ENCODE measurements around the gene LRFN2. TPM values are rescaled to one million over a fixed set of nuclear protein-coding genes. Genes with fewer than 3 reads are reported as not detected.
A peak's percentile ranks its signal among the peaks of the same experiment; 100 is the strongest.

LRFN2 gene
- total RNA-seq, 1 donor from 2014 or later, result 0.35 TPM

DNA sequence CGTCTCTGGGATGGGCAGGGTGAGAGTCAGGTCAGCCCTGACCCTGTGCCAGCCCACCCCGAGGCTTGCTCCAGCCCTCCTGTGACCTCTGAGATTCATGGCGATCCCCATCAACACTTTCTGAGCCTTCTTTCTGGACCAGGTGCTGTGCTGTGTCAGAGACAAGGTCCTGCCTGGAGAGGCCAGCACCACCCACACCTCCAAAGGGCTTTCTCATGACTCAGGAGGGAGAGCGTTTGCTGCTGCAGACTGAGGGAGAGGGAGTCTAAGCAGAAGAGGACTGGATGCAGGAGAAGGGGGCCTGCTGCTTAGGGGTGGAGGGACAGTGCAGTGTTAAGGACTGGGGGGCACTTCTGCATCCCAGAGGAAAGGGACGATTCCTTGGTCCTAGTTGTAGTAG lies 193.5 kb downstream of the LRFN2 start:
- Mint-ChIP-seq H3K27me3 (peaks cover 2% of the 10 kb centered on the region), H3K36me3 (ENCODE audit: low read depth) (peaks cover 5% of the 10 kb centered on the region), H3K9me3 (no peaks in the 10 kb centered on the region), H3K27ac (no peak overlapping the region), H3K4me3 (no peak overlapping the region), H3K4me1 (peaks cover 40% of the 10 kb centered on the region)
- intact Hi-C loops (cut with micrococcal nuclease), result no loop called here
- no peak for DNase-seq

DNA sequence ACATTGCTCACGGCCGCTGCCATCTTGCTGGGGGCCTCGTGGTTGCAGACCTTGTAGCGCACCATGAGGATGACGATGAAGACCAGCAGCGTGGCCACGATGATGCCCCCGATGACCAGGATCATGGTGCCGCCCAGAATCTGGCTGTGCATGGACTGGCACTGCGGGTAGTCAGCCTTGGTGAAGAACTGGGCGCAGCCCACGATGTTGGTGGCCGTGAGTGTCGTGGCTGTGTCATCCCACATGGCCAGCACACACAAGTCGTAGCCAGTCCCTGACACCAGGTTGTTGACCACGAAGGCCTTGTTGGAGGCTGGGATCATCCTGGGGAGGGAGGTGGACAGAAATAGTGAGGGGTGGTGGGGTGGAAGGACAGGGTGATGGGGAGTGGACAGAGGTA lies 194.6 kb downstream of the LRFN2 start:
- H3K4me3 Mint-ChIP-seq, result no peak overlapping the region
- peaks cover 47% of the 10 kb centered on the region for H3K4me1 Mint-ChIP-seq
- H3K27me3 Mint-ChIP-seq, result peaks cover 2% of the 10 kb centered on the region
- no peaks in the 10 kb centered on the region for H3K9me3 Mint-ChIP-seq
- H3K36me3 Mint-ChIP-seq (ENCODE audit: low read depth), result peaks cover 5% of the 10 kb centered on the region
- intact Hi-C loops (cut with micrococcal nuclease), result no loop called here
- DNase-seq, result no peak
- no peak overlapping the region for H3K27ac Mint-ChIP-seq

DNA sequence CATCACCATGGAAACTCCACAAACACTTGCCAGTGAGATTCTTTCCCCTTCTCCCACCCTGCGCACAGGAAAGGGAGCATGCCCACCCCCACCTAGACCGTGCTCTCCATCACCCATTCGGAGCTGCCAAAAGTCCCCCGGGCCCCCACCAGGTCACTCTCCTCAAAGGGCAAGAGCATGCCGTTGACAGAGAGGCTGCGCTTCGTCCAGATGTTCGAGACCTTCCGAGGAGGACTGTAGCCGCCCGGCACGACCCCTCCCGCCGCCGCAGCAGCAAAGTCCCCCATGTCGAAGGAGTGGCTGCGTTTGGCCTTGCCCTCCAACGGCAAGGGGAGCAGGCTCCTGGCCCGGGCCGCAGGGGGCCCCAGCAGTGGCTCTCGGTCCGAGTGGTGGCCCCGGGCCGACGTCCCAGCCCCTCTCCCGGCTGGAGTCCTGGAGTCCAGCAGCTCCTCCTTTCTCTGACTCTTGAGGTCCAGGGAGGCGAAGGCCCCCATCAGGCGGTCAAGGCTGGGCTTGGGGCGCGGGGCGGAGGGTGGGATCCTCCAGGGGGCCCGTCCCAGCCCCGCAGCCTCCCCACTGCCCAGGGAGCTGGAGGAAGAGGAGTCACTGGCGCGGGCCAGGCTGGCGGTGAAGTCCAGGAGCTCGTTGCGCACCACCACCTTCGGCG lies 195.2 kb downstream of the LRFN2 start:
- Mint-ChIP-seq H3K4me1 (peaks cover 47% of the 10 kb centered on the region), H3K36me3 (ENCODE audit: low read depth) (peaks cover 5% of the 10 kb centered on the region), H3K4me3 (no peak overlapping the region), H3K27ac (no peak overlapping the region), H3K9me3 (no peaks in the 10 kb centered on the region), H3K27me3 (peaks cover 2% of the 10 kb centered on the region)
- no peak for DNase-seq
- intact Hi-C loops (cut with micrococcal nuclease), result no loop called here

DNA sequence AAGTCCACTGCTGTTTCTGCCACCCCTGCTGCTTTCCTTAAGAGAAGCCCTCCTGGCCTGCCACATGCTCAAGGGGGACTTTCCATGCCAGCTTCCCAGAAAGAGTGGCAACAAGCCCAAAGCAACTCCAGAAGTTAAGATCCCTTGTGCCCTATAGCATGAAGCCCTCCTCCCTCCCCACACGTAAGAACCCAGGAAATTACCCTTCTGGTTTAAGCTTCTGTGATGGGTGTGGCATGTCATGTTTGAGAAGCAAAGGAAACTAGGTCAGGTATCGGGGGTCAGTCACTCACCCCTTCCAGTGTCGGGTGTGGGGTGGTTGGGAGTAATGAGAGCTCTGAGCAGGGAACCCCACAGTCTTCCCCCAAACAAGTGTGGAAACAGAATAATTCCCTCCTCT lies 196.1 kb downstream of the LRFN2 start:
- intact Hi-C loops (cut with micrococcal nuclease), result no loop called here
- Mint-ChIP-seq H3K4me1 (peaks cover 54% of the 10 kb centered on the region), H3K9me3 (no peaks in the 10 kb centered on the region), H3K27ac (peak overlapping the region; percentile 64), H3K4me3 (peak overlapping the region; percentile 55), H3K27me3 (peaks cover 2% of the 10 kb centered on the region), H3K36me3 (ENCODE audit: low read depth) (peaks cover 5% of the 10 kb centered on the region)
- DNase-seq, result peak; percentile 76

DNA sequence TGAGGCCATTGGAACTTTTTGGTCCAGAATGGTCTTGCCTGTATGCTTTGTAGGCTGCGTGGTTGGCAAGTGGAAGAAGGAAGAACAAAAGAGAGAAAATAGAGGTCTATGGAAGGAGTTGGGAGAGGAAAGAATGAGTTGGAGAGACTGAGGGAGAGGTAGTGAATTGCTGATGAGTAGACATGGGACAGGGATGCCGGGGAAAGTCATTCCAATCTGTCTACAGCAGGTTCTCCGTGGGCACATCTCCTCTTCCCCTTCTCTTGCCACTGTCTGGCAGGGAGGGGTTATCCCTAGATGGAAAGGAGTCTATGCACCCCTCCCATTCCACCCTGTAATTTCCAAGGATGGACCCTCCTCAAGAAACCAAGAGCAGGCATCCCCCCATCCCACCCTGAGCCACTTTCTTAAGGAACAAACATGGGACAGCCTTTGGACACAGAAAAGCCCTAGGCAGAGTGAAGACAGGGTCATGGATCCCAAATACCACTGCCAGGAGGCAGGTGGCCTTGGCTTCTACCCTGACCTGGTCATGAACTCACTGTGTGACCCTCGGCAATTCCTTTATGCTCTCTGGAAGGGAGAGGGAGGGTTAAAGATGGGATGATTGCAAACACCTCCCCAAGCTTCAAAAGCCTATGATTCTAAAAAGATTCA lies 196.9 kb downstream of the LRFN2 start:
- Mint-ChIP-seq H3K4me3 (peak overlapping the region; percentile 70), H3K27ac (peak overlapping the region; percentile 88), H3K9me3 (peaks cover 2% of the 10 kb centered on the region), H3K4me1 (peaks cover 59% of the 10 kb centered on the region), H3K36me3 (ENCODE audit: low read depth) (peaks cover 5% of the 10 kb centered on the region), H3K27me3 (peaks cover 2% of the 10 kb centered on the region)
- DNase-seq, result no peak
- intact Hi-C loops (cut with micrococcal nuclease), result no loop called here

DNA sequence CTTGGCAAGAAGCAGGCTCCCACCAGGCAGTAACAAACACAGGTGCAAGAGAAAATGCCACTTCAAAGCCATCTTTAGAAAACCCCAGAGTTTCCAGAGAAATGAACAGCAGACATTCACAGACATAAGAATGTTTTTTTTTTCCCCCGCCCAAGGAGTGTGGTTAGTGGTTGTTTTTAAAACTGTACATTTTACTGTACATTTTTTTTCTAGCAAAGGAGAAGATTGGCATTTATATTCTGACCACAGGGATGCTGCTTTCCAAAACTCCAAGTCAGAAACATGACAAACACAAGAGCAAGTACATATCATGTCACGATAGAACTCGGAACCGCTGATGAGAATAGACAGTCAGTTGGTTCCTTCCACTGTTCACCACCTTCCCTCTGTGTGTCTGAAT lies 197.9 kb downstream of the LRFN2 start:
- peak overlapping the region; percentile 88 for H3K27ac Mint-ChIP-seq

DNA sequence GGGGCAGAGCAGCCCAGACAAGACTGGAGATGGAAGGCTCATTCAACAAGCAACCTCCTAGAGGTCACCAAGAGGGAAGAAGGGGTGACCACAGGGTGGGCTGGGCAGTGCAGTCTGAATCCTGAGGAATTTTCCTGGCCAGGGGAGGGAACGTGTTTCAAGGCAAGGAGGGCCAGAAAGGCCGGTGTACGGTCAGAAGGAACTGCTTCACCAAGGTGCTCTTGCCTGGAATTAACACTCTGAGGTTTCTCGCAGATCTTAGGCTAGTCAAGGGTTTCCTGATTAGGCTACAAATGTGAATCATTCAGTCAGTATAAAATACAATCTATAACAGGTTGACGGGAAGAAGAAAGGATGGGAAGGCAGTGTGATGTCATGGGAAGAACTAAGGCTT lies 199.3 kb downstream of the LRFN2 start:
- DNase-seq, result peak; percentile 57
- Mint-ChIP-seq H3K4me3 (peak overlapping the region; percentile 42), H3K9me3 (peaks cover 9% of the 10 kb centered on the region), H3K4me1 (peaks cover 57% of the 10 kb centered on the region), H3K36me3 (ENCODE audit: low read depth) (peaks cover 6% of the 10 kb centered on the region), H3K27me3 (no peaks in the 10 kb centered on the region), H3K27ac (peak overlapping the region; percentile 77)
- intact Hi-C loops (cut with micrococcal nuclease), result loop anchor here (5.0 kb wide), 1 partner anchor 49 kb away; no protein-coding TSS in a partner anchor

More for the DNA sequence above, 197.9 kb downstream of the LRFN2 start:
- Mint-ChIP-seq H3K27me3 (peaks cover 2% of the 10 kb centered on the region), H3K9me3 (peaks cover 9% of the 10 kb centered on the region), H3K4me1 (peaks cover 66% of the 10 kb centered on the region), H3K4me3 (peak overlapping the region; percentile 70), H3K36me3 (ENCODE audit: low read depth) (peaks cover 6% of the 10 kb centered on the region)
- intact Hi-C loops (cut with micrococcal nuclease), result loop anchor here (1.0 to 5.0 kb wide), 2 partner anchors 18 to 48 kb away; no protein-coding TSS in a partner anchor
- peak; percentile 87 for DNase-seq

DNA sequence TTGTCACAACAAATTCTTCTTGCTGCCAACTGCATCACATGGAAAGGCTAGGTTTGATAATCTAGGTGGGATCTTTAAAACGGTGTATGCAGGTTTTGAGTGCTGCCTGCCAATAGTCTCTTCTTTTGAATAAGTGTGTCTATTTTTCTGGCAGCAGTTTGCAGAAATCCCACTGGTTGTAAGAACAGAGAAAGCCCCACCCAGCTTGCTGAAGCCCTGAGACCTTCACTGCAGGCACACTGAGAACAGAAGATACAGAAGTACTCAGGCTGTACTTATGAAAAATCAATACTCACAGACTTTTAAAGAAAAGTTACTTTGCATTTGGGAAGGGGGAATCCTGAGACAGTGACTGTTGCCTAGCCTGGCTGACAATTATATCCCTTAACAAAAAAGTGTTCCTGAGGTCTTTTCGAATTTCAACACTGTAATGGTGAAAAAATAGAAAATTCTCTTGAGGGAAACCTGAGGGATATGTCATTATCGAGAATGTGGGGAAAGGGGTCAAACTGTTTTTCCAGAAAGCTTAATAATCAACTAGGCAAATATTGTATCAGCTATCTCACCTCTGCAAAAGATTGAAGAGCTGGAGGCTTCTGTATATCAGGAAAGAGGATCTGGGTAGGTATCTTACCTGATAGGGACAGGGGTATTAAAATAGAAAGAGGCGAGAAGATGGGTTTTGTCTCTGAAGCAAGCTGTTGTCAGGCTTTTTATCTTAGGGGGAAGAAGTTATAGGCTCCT lies 199.9 kb downstream of the LRFN2 start:
- no peaks in the 10 kb centered on the region for H3K27me3 Mint-ChIP-seq
- H3K4me1 Mint-ChIP-seq, result peaks cover 57% of the 10 kb centered on the region
- intact Hi-C loops (cut with micrococcal nuclease), result loop anchor here (5.0 kb wide), 1 partner anchor 50 kb away; no protein-coding TSS in a partner anchor
- peaks cover 9% of the 10 kb centered on the region for H3K9me3 Mint-ChIP-seq
- H3K27ac Mint-ChIP-seq, result peak overlapping the region; percentile 77
- H3K36me3 Mint-ChIP-seq (ENCODE audit: low read depth), result peaks cover 6% of the 10 kb centered on the region
- peak; percentile 69 for DNase-seq
- H3K4me3 Mint-ChIP-seq, result peak overlapping the region; percentile 42

DNA sequence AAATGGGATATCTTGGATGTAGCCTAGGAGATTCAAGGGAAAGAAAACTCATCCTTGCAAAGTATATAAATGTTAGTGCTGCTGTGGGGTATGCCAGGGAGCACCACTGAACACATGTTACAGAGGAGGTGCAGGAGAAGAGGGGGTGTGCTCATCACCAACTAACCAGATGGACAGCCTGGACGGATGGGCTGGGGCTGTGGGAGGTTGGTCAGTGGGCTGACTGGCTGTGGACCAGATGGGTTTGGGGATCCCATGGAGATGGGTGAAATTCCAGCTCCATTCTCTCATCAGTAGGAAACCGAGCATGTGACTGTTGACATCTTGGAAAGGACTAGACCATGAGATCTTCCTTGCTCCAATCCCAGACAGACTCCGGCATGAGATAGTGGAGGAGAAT lies 201.0 kb downstream of the LRFN2 start:
- peak; percentile 49 for DNase-seq
- Mint-ChIP-seq H3K36me3 (ENCODE audit: low read depth) (peaks cover 5% of the 10 kb centered on the region), H3K4me3 (peak overlapping the region; percentile 42), H3K9me3 (peaks cover 9% of the 10 kb centered on the region), H3K27me3 (no peaks in the 10 kb centered on the region), H3K4me1 (peaks cover 62% of the 10 kb centered on the region), H3K27ac (peak overlapping the region; percentile 52)
- intact Hi-C loops (cut with micrococcal nuclease), result loop anchor here (5.0 kb wide), 1 partner anchor 51 kb away; no protein-coding TSS in a partner anchor

DNA sequence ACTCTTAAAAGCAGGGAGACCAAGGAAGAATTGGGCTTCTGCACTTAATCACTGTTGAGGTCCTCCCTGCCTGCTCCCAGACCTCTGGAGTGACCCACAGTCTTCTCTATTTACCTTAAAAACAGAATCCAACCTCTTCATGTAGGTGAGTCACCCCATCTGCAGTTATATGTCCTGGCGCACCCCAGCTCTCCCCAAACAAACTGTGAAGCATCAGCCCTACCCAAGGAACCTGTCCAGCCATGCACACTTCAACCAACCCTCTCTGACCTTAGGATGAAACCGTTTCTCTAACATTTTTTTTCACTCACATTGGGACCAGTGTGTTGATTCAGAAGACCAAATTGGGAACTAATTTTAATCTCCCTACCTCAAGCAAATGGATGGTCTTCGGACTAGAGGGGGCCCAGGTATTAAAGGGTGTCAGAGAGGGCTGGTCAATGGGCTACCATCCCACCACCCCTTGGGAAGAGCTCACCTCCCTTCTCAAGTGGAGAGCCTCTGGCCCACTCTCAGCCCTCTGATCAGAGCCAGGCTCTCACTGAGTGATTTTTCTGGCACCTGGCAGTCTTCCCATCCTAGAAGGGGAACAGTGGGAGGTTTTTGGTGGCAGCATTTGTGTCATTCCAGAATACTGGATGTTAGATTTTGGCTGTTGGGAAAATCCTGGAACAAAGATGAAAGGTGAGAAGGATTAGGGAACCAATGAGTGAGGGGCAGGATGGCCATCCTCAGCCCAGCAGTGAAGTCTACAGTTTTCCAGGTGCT lies 203.6 kb downstream of the LRFN2 start:
- Mint-ChIP-seq H3K36me3 (ENCODE audit: low read depth) (peaks cover 3% of the 10 kb centered on the region), H3K27ac (no peak overlapping the region), H3K4me3 (no peak overlapping the region), H3K27me3 (no peaks in the 10 kb centered on the region), H3K9me3 (peaks cover 14% of the 10 kb centered on the region), H3K4me1 (peaks cover 44% of the 10 kb centered on the region)
- DNase-seq, result peak; percentile 48
- intact Hi-C loops (cut with micrococcal nuclease), result no loop called here

DNA sequence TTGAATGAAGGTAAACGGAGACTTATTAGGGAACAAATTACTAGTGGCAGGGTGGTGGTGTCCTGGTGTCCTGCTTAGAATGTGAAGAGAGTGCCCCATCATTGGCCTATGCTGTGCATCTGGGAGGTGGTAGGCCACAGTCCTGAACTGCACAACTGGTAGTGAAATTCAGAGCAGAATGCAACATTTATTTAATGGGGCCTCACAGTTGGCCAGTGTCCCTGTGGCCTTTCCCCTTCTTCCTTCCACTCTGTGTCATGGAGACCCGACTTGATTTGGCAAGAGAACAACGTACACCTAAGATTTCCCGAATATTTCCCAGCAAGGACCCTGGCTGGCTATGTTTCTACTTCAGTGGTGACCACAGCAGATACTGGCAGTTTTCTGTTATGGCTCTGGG lies 206.9 kb downstream of the LRFN2 start:
- Mint-ChIP-seq H3K4me1 (peaks cover 24% of the 10 kb centered on the region), H3K9me3 (peaks cover 25% of the 10 kb centered on the region), H3K27me3 (no peaks in the 10 kb centered on the region), H3K4me3 (no peak overlapping the region), H3K36me3 (ENCODE audit: low read depth) (peaks cover 9% of the 10 kb centered on the region), H3K27ac (no peak overlapping the region)
- peak; percentile 46 for DNase-seq
- intact Hi-C loops (cut with micrococcal nuclease), result no loop called here

DNA sequence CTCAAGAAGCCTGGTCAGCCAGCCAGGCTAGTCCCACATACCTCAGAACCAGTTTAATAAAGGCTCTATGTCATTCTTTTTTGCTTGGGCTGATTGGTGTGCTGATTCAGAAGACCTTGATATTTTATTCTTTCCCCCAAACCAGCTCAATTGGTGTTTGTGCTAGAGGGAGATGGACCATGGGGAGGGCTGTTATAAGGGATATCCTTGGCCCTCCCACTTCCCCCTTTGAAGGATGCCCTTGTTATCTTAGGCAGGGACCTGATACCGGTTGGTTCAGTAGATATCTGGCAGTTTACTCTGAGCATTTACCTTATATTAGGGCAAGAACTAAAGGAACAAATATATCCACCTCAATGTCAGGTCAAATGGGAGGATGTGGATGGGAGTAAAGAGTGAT lies 207.4 kb downstream of the LRFN2 start:
- Mint-ChIP-seq H3K4me3 (no peak overlapping the region), H3K4me1 (peaks cover 22% of the 10 kb centered on the region), H3K27ac (peak overlapping the region; percentile 47), H3K27me3 (no peaks in the 10 kb centered on the region), H3K9me3 (peaks cover 24% of the 10 kb centered on the region), H3K36me3 (ENCODE audit: low read depth) (peaks cover 8% of the 10 kb centered on the region)
- no peak for DNase-seq
- intact Hi-C loops (cut with micrococcal nuclease), result no loop called here

DNA sequence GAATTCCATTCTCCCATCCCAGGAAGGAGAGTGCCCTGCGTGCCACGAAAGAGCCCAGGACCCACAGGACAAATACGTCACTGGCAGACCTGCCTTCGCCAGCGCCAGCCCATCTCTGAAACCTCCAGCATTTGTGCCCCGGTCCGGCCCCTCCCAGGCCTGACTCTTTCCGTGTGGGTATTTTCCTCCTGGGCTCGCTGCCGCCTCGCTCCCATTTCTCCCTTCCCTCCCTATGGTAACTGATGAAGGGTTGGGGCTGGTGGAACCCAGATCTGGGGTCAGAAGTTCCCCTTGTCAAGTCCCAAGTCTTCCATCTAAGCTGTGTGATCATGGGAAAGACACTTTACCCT lies 208.5 kb downstream of the LRFN2 start:
- no peak for DNase-seq
- Mint-ChIP-seq H3K4me3 (no peak overlapping the region), H3K27ac (no peak overlapping the region), H3K9me3 (peaks cover 22% of the 10 kb centered on the region), H3K27me3 (no peaks in the 10 kb centered on the region), H3K4me1 (peaks cover 19% of the 10 kb centered on the region), H3K36me3 (ENCODE audit: low read depth) (peaks cover 8% of the 10 kb centered on the region)
- intact Hi-C loops (cut with micrococcal nuclease), result no loop called here
